Measurements from ENCODE around the gene MGRN1. TPM values are rescaled to one million over a fixed set of nuclear protein-coding genes. Genes with fewer than 3 reads are reported as not detected.

MGRN1 gene
- total RNA-seq, 1 experiment from 2014 or later: 72.3 TPM

DNA sequence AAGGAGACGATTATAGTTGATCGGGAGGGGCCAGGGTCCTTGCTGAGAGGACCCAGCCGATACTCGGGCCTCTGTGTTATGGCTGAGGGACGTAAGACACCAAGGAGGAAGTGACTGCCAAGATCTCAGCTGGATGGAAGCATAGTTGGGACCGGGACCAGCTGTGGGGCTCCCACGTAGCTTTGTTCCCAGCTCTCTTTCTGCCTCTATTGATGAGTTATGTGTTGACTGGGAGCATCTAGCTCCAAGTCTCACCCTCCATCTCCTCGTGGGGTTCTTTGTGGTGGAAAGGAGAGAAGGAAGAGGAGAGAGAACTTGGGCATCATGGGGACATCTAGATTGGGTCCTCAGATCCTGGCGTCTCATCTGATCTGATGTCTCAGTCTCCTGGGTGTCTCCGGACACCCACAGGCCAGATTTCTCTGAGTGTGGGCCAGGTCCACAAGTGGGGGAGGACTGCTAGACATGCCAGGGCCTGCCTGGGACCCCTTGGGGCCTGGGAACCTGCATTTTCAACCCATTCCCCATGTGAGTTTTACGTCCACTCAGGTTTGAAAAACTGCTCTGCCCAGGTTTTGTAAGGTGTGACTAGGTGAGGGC is 1.0 kb downstream of the MGRN1 start:
- Mint-ChIP-seq H3K4me1 (ENCODE audit: low read depth, unreplicated experiment) (peaks cover 8% of the 10 kb centered on the region), H3K4me3 (ENCODE audit: unreplicated experiment) (peak overlapping the region; percentile 84), H3K9me3 (ENCODE audit: unreplicated experiment) (no peaks in the 10 kb centered on the region), H3K27me3 (ENCODE audit: insufficient read depth, unreplicated experiment) (no peaks in the 10 kb centered on the region), H3K27ac (ENCODE audit: unreplicated experiment) (peak overlapping the region; percentile 73), H3K36me3 (ENCODE audit: insufficient read depth, unreplicated experiment) (peaks cover 29% of the 10 kb centered on the region)
- POLR2A ChIA-PET: interaction anchor here (2.8 kb wide), 1 partner anchor 10 kb away, joined by 20 read pairs; no protein-coding TSS in a partner anchor
- BruUV-seq (replicated peaks): TSS peak; percentile 51
- CTCF ChIA-PET: interaction anchor here (2.8 kb wide), 1 partner anchor 9 kb away, joined by 13 read pairs; no protein-coding TSS in a partner anchor
- H3K4me1 ChIP-seq: peaks cover 5% of the 10 kb centered on the region; the same call in 1 of the 2 replicates
- H3K9me3 ChIP-seq: no peaks in the 10 kb centered on the region
- H3K4me3 ChIP-seq (ENCODE audit: low read depth, low read length): peak overlapping the region; percentile 99
- intact Hi-C loops (cut with micrococcal nuclease; ENCODE audit: unreplicated experiment): loop anchor here (2.0 kb wide), 1 partner anchor 29 kb away; no protein-coding TSS in a partner anchor
- H3K36me3 ChIP-seq (ENCODE audit: control insufficient read depth, insufficient read depth, low read length): no peaks in the 10 kb centered on the region; the same call in 1 of the 2 replicates
- TF ChIP-seq, protein P1, sequence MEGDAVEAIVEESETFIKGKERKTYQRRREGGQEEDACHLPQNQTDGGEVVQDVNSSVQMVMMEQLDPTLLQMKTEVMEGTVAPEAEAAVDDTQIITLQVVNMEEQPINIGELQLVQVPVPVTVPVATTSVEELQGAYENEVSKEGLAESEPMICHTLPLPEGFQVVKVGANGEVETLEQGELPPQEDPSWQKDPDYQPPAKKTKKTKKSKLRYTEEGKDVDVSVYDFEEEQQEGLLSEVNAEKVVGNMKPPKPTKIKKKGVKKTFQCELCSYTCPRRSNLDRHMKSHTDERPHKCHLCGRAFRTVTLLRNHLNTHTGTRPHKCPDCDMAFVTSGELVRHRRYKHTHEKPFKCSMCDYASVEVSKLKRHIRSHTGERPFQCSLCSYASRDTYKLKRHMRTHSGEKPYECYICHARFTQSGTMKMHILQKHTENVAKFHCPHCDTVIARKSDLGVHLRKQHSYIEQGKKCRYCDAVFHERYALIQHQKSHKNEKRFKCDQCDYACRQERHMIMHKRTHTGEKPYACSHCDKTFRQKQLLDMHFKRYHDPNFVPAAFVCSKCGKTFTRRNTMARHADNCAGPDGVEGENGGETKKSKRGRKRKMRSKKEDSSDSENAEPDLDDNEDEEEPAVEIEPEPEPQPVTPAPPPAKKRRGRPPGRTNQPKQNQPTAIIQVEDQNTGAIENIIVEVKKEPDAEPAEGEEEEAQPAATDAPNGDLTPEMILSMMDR (IDR thresholded peaks at IDR 0.05; ENCODE audit: insufficient read depth in 1 of 2, low read depth in 1 of 2, low read length in 1 of 2, severe bottlenecking in 1 of 2, unreplicated experiment in 1 of 2): no peak
- no peak for DNase-seq
- no peaks in the 10 kb centered on the region for H3K27me3 ChIP-seq (replicated peaks; ENCODE audit: control insufficient read depth, insufficient read depth, low read length)

DNA sequence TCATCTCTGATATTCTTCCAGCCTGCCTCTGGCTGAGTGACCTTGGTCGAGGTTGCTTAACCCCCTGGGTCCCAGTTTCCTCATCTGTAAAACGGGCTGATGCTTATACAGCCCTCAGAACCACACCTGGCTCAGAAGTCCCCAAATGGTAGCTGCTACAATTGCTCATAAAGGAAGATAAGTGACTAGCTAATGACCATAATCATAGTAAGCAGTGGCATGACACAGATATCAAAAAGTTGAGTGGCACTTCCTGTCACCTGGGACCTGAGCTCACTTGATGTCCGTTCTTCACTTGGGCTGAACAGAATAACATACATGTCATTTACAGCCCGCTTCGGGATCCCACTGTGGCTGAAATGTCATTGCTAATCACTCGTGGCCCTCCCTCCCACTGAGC is 1.8 kb downstream of the MGRN1 start:
- 0 out of 2 replicates have a peak, but pooled peaks cover 5% of the 10 kb centered on the region for H3K9me3 ChIP-seq
- TF ChIP-seq, protein P1 (IDR thresholded peaks at IDR 0.05; ENCODE audit: insufficient read depth in 1 of 2, low read depth in 1 of 2, low read length in 1 of 2, severe bottlenecking in 1 of 2, unreplicated experiment in 1 of 2): no peak
- ChIA-PET CTCF (interaction anchor here (2.8 kb wide), 1 partner anchor 10 kb away, joined by 13 read pairs; no protein-coding TSS in a partner anchor), POLR2A (interaction anchor here (2.8 kb wide), 1 partner anchor 10 kb away, joined by 20 read pairs; no protein-coding TSS in a partner anchor)
- peaks cover 5% of the 10 kb centered on the region; the same call in 1 of the 2 replicates for H3K4me1 ChIP-seq
- DNase-seq: no peak
- H3K4me1 Mint-ChIP-seq (ENCODE audit: low read depth, unreplicated experiment): peaks cover 8% of the 10 kb centered on the region
- H3K36me3 Mint-ChIP-seq (ENCODE audit: insufficient read depth, unreplicated experiment): peaks cover 35% of the 10 kb centered on the region
- H3K4me3 ChIP-seq (ENCODE audit: low read depth, low read length): peak overlapping the region; percentile 99
- BruUV-seq (replicated peaks): no TSS peak
- no peaks in the 10 kb centered on the region; the same call in 1 of the 2 replicates for H3K36me3 ChIP-seq (ENCODE audit: control insufficient read depth, insufficient read depth, low read length)
- intact Hi-C loops (cut with micrococcal nuclease; ENCODE audit: unreplicated experiment): no loop called here
- H3K27me3 Mint-ChIP-seq (ENCODE audit: insufficient read depth, unreplicated experiment): no peaks in the 10 kb centered on the region
- H3K9me3 Mint-ChIP-seq (ENCODE audit: unreplicated experiment): no peaks in the 10 kb centered on the region
- no peak overlapping the region for H3K27ac Mint-ChIP-seq (ENCODE audit: unreplicated experiment)
- peak overlapping the region; percentile 84 for H3K4me3 Mint-ChIP-seq (ENCODE audit: unreplicated experiment)
- H3K27me3 ChIP-seq (replicated peaks; ENCODE audit: control insufficient read depth, insufficient read depth, low read length): no peaks in the 10 kb centered on the region

DNA sequence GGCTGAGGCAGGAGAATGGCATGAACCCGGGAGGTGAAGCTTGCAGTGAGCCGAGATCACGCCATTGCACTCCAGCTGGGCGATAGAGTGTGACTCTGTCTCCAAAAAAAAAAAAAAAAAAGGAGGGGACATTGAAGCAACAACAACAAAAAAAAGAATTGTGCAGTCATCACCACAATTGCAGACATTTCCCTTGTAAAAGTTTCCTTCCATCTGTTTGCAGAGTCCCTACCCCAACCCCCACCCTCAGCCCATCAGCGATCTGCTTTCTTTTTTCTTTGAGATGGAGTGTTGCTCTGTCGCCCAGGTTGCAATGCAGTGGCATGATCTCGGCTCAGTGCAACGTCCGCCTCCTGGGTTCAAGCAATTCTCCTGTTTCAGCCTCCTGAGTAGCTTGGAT is 3.7 kb downstream of the MGRN1 start:
- CTCF ChIA-PET: no interaction called here
- Mint-ChIP-seq H3K27me3 (ENCODE audit: insufficient read depth, unreplicated experiment) (no peaks in the 10 kb centered on the region), H3K36me3 (ENCODE audit: insufficient read depth, unreplicated experiment) (peaks cover 45% of the 10 kb centered on the region), H3K4me1 (ENCODE audit: low read depth, unreplicated experiment) (peaks cover 8% of the 10 kb centered on the region), H3K9me3 (ENCODE audit: unreplicated experiment) (no peaks in the 10 kb centered on the region), H3K4me3 (ENCODE audit: unreplicated experiment) (no peak overlapping the region), H3K27ac (ENCODE audit: unreplicated experiment) (no peak overlapping the region)
- no peaks in the 10 kb centered on the region; the same call in 1 of the 2 replicates for H3K36me3 ChIP-seq (ENCODE audit: control insufficient read depth, insufficient read depth, low read length)
- H3K9me3 ChIP-seq: 0 out of 2 replicates have a peak, but pooled peaks cover 7% of the 10 kb centered on the region
- intact Hi-C loops (cut with micrococcal nuclease; ENCODE audit: unreplicated experiment): no loop called here
- TF ChIP-seq, protein P1 (IDR thresholded peaks at IDR 0.05; ENCODE audit: insufficient read depth in 1 of 2, low read depth in 1 of 2, low read length in 1 of 2, severe bottlenecking in 1 of 2, unreplicated experiment in 1 of 2): no peak
- H3K27me3 ChIP-seq (replicated peaks; ENCODE audit: control insufficient read depth, insufficient read depth, low read length): no peaks in the 10 kb centered on the region
- POLR2A ChIA-PET: no interaction called here
- no peak overlapping the region for H3K4me3 ChIP-seq (ENCODE audit: low read depth, low read length)
- peaks cover 5% of the 10 kb centered on the region; the same call in 1 of the 2 replicates for H3K4me1 ChIP-seq
- BruUV-seq (replicated peaks): no TSS peak
- DNase-seq: no peak
